Right lobe of liver (tissue), 6 donors: ENCODE results near the gene EIF4E1B. TPM values are rescaled to one million over a fixed set of nuclear protein-coding genes. Genes with fewer than 3 reads are reported as not detected.

ENCODE experiments used
- ATAC-seq, 4 donors: fragments of 200-7000 bp; cut with Tn5 transposase; one replicate each; pipeline ENCODE4 v1.9.1; 2020; ENCODE audit warnings: mild to moderate bottlenecking in 4 of 4, moderate library complexity in 4 of 4
- DNase-seq, 3 donors: peaks; one replicate each; pipeline ENCODE4 v3.0.0-alpha.2; 2020
- H3K27ac ChIP-seq, 3 donors: fragments of 200-600 bp; one replicate each; pipeline ENCODE4 v1.8.0; 2022
- H3K27me3 ChIP-seq, 2 donors: fragments of 200-600 bp; one replicate each; pipeline ENCODE4 v1.8.0; 2022
- H3K36me3 ChIP-seq, 4 donors: fragments of 200-600 bp; sonication (generic) in 1 of 4; one replicate each; pipeline versions ENCODE4 v1.5.1 to v1.8.0; 2017 to 2022; ENCODE audit warnings: control low read depth in 1 of 4
- H3K4me1 ChIP-seq, 4 donors: fragments of 200-600 bp; sonication (generic) in 1 of 4; one replicate each; pipeline versions ENCODE4 v1.5.1 to v1.8.0; 2017 to 2022; ENCODE audit warnings: control low read depth in 1 of 4
- H3K4me3 ChIP-seq, 3 donors: fragments of 200-600 bp; one replicate each; pipeline ENCODE4 v1.8.0; 2022
- H3K9me3 ChIP-seq, 4 donors: fragments of 200-600 bp; sonication (generic) in 1 of 4; one replicate each; pipeline versions ENCODE4 v1.5.1 to v1.8.0; 2017 to 2022; ENCODE audit warnings: control low read depth in 1 of 4
- POLR2A ChIP-seq: fragments of 450-650 bp; IDR thresholded peaks from one replicate; pipeline ENCODE4 v1.6.1; 2017; ENCODE audit warnings: antibody characterized with exemption, mild to moderate bottlenecking
- WGBS: methylation state at CpG from one replicate; pipeline ENCODE4 v1.1.6; 2018; ENCODE audit warnings: low coverage, low lambda C conversion rate; ENCODE audit not compliant: insufficient coverage; ENCODE audit errors: missing lambda C conversion rate; 5-methylcytosine and 5-hydroxymethylcytosine counted together
- intact Hi-C, 2 donors: fragments of 100-400 bp; cut with DNase I; formaldehyde crosslinking; loops; one replicate each; pipeline versions ENCODE4 v1.11.2 to v1.14.1; 2022
- long read RNA-seq: library from polyadenylated mRNA; unstranded; transcript quantifications from one replicate; pipeline ENCODE4 v2.0.0, GENCODE V29; 2019
- total RNA-seq, 6 experiments: library from RNA; depleted of rRNA in 2 of 6; stranded (reverse); fragments of >200 nt in 2 of 6; fragmentation: NEBNext Ultra II Directional in 3 of 6; extraction: Animal tissue kit (Norgen Biotek cat#: 25700) in 3 of 6; gene quantifications; one replicate each; pipeline versions ENCODE4 v1.1.0 to v1.2.4, GENCODE V29; 2016 to 2023
- TF ChIP-seq, protein P1 (sequence below), 4 donors: fragments of 200-600 bp in 3 of 4; fragments of 450-650 bp in 1 of 4; IDR thresholded peaks; one replicate each; pipeline versions ENCODE4 v1.5.1 to v1.8.0; 2016 to 2022; ENCODE audit warnings: antibody characterized with exemption in 4 of 4, mild to moderate bottlenecking in 2 of 4
- donor health status: DM: no; HTN: yes; CAD: no.
- donor health status: DM: no; HTN: no; CAD: no.
- donor health status: DM: no; HTN: no; CAD: no.
- donor health status: DM: no; HTN: yes; CAD: no.
- donor health status: DM: no; HTN: yes; CAD: no.

Gene EIF4E1B
- not detected for total RNA-seq
- long read RNA-seq, result 0 reads

DNA sequence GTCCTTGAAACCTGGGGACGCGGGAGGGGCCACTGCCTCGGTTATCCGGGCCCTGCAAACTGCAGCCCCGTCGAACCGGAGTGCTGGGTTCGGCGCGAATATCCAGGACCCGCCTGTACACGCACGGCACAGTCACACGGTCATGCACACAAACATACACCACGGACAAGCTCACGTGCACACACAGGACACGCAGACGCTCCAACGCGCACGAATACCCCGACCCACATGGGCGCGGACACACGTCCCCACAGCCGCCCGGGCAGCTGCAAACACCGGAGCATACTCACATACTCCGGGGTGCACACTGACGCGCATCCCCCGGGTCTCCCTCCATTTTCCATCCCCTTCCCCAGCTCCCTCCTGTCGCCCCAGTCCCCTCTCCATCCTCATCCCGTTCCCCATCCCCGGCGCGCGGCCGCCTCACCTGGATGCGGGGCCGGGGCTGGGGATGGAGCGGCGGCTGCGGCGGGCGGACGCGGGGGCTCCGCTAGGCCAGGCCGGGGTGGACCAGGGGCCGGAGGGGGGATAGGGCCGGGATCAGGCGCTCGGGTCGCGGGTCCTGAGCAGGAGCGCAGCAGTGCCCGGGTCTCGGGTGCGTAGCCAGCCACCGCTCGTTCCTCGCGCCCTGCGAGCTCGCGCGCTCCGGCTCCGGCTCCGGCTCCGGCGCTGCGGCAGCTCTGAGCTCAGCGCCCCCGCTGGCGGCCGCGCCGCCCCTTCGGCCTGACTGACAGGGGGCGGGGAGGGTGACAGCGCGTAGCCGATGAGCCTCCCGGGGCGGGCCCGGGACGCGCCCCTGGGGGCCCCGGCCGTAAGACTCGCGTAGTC lies at the start of gene EIF4E1B, which contains the start of gene SNCB:
TSS of gene EIF4E1B (plus strand) at position 823 of the 828 bp plus-strand sequence. CDS start 12,113 bp downstream, outside the sequence.
TSS of gene SNCB (minus strand) at position 682 of the 828 bp plus-strand sequence. CDS start 880 bp downstream, outside the sequence.
- peaks cover 0 to 11% (median 0%) of the 10 kb centered on the region in 4 donors for H3K4me1 ChIP-seq
- ATAC-seq, result peak; percentile 50 to 65 (median 62)
- no peak within 1 kb of the TSS for H3K27ac ChIP-seq
- peaks cover 4 to 5% of the 10 kb centered on the region in 2 donors for H3K27me3 ChIP-seq
- no peak for TF ChIP-seq POLR2A
- TF ChIP-seq, protein P1, sequence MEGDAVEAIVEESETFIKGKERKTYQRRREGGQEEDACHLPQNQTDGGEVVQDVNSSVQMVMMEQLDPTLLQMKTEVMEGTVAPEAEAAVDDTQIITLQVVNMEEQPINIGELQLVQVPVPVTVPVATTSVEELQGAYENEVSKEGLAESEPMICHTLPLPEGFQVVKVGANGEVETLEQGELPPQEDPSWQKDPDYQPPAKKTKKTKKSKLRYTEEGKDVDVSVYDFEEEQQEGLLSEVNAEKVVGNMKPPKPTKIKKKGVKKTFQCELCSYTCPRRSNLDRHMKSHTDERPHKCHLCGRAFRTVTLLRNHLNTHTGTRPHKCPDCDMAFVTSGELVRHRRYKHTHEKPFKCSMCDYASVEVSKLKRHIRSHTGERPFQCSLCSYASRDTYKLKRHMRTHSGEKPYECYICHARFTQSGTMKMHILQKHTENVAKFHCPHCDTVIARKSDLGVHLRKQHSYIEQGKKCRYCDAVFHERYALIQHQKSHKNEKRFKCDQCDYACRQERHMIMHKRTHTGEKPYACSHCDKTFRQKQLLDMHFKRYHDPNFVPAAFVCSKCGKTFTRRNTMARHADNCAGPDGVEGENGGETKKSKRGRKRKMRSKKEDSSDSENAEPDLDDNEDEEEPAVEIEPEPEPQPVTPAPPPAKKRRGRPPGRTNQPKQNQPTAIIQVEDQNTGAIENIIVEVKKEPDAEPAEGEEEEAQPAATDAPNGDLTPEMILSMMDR (IDR thresholded peaks at IDR 0.05), result no peak
- no peaks in the 10 kb centered on the region for H3K36me3 ChIP-seq
- intact Hi-C loops, result no loop called here
- WGBS, result 0% methylated on average over 18 of the region's 94 CpGs
- H3K4me3 ChIP-seq, result no peak within 1 kb of the TSS
- no peaks in the 10 kb centered on the region for H3K9me3 ChIP-seq
- no peak for DNase-seq

DNA sequence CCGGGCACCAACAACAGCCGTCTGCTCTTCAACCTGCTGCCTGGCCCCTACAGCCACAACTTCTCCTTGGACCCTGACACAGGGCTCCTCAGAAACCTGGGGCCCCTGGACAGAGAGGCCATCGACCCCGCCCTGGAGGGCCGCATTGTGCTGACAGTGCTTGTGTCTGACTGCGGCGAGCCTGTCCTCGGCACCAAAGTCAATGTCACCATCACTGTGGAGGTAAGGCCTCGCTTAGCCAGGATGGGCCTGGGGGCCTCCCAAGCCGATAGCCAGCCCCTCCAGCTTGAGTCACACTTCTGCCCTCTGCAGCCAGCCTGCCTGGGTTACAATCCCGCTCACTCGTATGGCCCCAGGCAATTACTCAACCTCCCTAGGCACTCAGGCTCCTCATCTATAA lies 49.1 kb upstream of the EIF4E1B start:
- Histone ChIP-seq H3K27ac (no peak overlapping the region), H3K4me3 (no peak overlapping the region), H3K4me1 (no peaks in the 10 kb centered on the region), H3K27me3 (no peaks in the 10 kb centered on the region), H3K9me3 (peaks cover 0 to 3% (median 0%) of the 10 kb centered on the region in 4 donors), H3K36me3 (no peaks in the 10 kb centered on the region)
- 84% methylated on average over 3 of the region's 12 CpGs for WGBS
- DNase-seq, result no peak
- TF ChIP-seq, protein P1 (IDR thresholded peaks at IDR 0.05), result no peak
- TF ChIP-seq POLR2A, result no peak
- ATAC-seq, result no peak
- intact Hi-C loops, result no loop called here

DNA sequence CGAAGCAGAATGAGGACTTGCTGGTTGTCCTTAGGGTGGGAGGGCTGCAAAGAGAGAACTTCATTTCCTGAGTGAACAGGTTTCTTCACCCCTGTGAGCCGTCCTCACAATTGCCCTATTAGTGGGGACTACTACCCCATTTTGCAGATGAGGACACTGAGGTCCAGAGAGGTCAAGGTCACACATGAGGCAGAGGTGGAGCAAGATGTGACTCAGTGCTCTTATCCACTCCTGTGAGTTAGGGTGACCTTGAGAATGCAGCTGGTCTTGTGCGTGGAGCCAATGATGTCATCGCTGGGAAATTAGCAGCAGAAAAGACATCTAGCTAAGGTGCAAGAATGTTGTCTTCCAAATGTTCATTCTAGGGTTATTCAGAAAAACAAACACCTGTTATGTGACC lies 47.4 kb upstream of the EIF4E1B start:
- TF ChIP-seq, protein P1 (IDR thresholded peaks at IDR 0.05), result no peak
- TF ChIP-seq POLR2A, result no peak

DNA sequence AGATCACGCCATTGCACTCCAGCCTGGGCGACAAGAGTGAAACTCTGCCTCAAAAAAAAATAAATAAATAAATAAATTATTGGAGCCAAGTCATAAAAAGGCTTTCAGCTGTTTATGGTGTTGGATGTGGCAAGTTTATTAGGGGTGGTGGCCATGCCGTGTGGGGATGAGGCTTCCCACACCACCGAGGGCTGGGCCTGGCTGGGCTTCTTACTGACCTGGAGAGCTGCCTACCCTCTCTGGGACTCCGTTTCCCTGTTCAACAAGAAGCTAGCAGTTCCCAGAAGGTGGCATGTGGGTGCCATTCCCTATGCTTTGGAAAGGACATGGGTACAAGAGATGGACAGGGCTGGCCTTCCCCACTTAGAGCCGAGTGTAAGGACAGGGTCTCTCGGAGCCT lies 43.1 kb upstream of the EIF4E1B start:
- Histone ChIP-seq H3K4me1 (no peaks in the 10 kb centered on the region), H3K9me3 (peaks cover 0 to 3% (median 0%) of the 10 kb centered on the region in 4 donors), H3K36me3 (no peaks in the 10 kb centered on the region), H3K27me3 (no peaks in the 10 kb centered on the region), H3K4me3 (no peak overlapping the region), H3K27ac (no peak overlapping the region)
- no peak for ATAC-seq
- intact Hi-C loops, result no loop called here
- no peak for DNase-seq
- WGBS, result 92% methylated on average over 6 of the region's 7 CpGs
- TF ChIP-seq, protein P1 (IDR thresholded peaks at IDR 0.05), result no peak

More for the DNA sequence above, 47.4 kb upstream of the EIF4E1B start:
- WGBS, result 81% methylated on average over 4 of the region's 4 CpGs
- intact Hi-C loops, result no loop called here
- Histone ChIP-seq H3K9me3 (peaks cover 0 to 3% (median 0%) of the 10 kb centered on the region in 4 donors), H3K4me1 (no peaks in the 10 kb centered on the region), H3K4me3 (no peak overlapping the region), H3K27ac (no peak overlapping the region), H3K36me3 (no peaks in the 10 kb centered on the region), H3K27me3 (no peaks in the 10 kb centered on the region)
- DNase-seq (no peak), ATAC-seq (no peak)
